B cell (primary cell): ENCODE measurements around the gene MT1B. TPM values are rescaled to one million over a fixed set of nuclear protein-coding genes. Genes with fewer than 3 reads are reported as not detected.

Experiments
- ATAC-seq: fragments of 200-7000 bp; cut with Tn5 transposase; one replicate; pipeline ENCODE4 v1.10.0; 2021; ENCODE audit warnings: low read depth, mild to moderate bottlenecking, moderate number of reproducible peaks, moderate library complexity
- CTCF ChIA-PET: fragments of 350-600 bp; sonication (Branson Sonifier 250); formaldehyde crosslinking; loops from one replicate; lab custom pipeline; 2021; ENCODE audit warnings: antibody characterized with exemption, inconsistent platforms; lab: Charles Lee
- POLR2A ChIA-PET: fragments of 350-600 bp; sonication (Branson Sonifier 250); formaldehyde crosslinking; loops from one replicate; lab custom pipeline; 2021; ENCODE audit warnings: antibody characterized with exemption; lab: Charles Lee
- DNase-seq: peaks from one replicate; pipeline ENCODE4 v3.0.0; 2013
- H2AFZ ChIP-seq: 2 replicates; pipeline ENCODE4 v1.6.1; 2012; ENCODE audit warnings: mild to moderate bottlenecking, low read depth, low read length; ENCODE audit not compliant: insufficient read depth, poor library complexity, severe bottlenecking
- H3K27ac ChIP-seq, 2 donors: 1 replicate in 1 of 2; 2 replicates in 1 of 2; pipeline ENCODE4 v1.5.1; 2012 to 2013; ENCODE audit warnings: low read length in 2 of 2, mild to moderate bottlenecking in 2 of 2, moderate library complexity in 1 of 2
- H3K27me3 ChIP-seq, 4 experiments: fragments of 200-600 bp in 1 of 4; sonication (generic) in 1 of 4; replicated peaks in 1 of 4; 1 replicate in 2 of 4; 2 replicates in 2 of 4; pipeline versions ENCODE4 v1.6.1 to v1.7.0; 2013 to 2016; ENCODE audit warnings: low read length in 3 of 4, mild to moderate bottlenecking in 2 of 4, mixed read lengths in 1 of 4, moderate library complexity in 1 of 4; ENCODE audit not compliant: insufficient read depth in 4 of 4, control insufficient read depth in 3 of 4; ENCODE audit errors: control extremely low read depth in 1 of 4
- H3K36me3 ChIP-seq, 2 experiments: replicated peaks in 1 of 2; 1 replicate in 1 of 2; 2 replicates in 1 of 2; pipeline versions ENCODE4 v1.6.1 to v1.7.1; 2013; ENCODE audit warnings: low read length in 1 of 2; ENCODE audit not compliant: insufficient read depth in 2 of 2, control insufficient read depth in 1 of 2; ENCODE audit errors: control extremely low read depth in 1 of 2, extremely low read depth in 1 of 2
- H3K4me1 ChIP-seq, 2 donors: fragments of 200-600 bp in 1 of 2; sonication (generic) in 1 of 2; 1 replicate in 1 of 2; 2 replicates in 1 of 2; pipeline versions ENCODE4 v1.5.1 to v1.6.1; 2013 to 2017; ENCODE audit warnings: low read length in 2 of 2; ENCODE audit not compliant: control insufficient read depth in 2 of 2, insufficient read depth in 2 of 2
- H3K4me2 ChIP-seq: replicated peaks from 2 replicates; pipeline ENCODE3; 2012; ENCODE audit warnings: mild to moderate bottlenecking, low read depth, low read length; ENCODE audit not compliant: poor library complexity, severe bottlenecking
- H3K4me3 ChIP-seq, 5 experiments: fragments of 200-600 bp in 1 of 5; sonication (generic) in 1 of 5; 1 replicate in 3 of 5; 2 replicates in 2 of 5; pipeline versions ENCODE4 v1.5.1 to v1.7.0; 2011 to 2016; ENCODE audit warnings: low read length in 4 of 5, mild to moderate bottlenecking in 4 of 5, low read depth in 2 of 5, control low read depth in 1 of 5, moderate library complexity in 1 of 5; ENCODE audit not compliant: insufficient read depth in 1 of 5; ENCODE audit errors: control extremely low read depth in 1 of 5, extremely low read depth in 1 of 5
- H3K79me2 ChIP-seq: fragments of 200-600 bp; sonication (generic); one replicate; pipeline ENCODE4 v1.6.0; 2016; ENCODE audit warnings: low read length; ENCODE audit not compliant: control insufficient read depth, insufficient read depth
- H3K9ac ChIP-seq: fragments of 200-600 bp; sonication (generic); 2 replicates; pipeline ENCODE4 v1.6.1; 2017; ENCODE audit warnings: mild to moderate bottlenecking, low read length, moderate library complexity
- H3K9me3 ChIP-seq, 3 donors: one replicate each; pipeline versions ENCODE4 v1.6.1 to v1.7.1; 2013; ENCODE audit warnings: low read length in 2 of 3; ENCODE audit not compliant: control insufficient read depth in 2 of 3, insufficient read depth in 1 of 3; ENCODE audit errors: control extremely low read depth in 1 of 3
- H4K20me1 ChIP-seq: 2 replicates; pipeline ENCODE4 v1.6.0; 2012; ENCODE audit warnings: mild to moderate bottlenecking, low read length; ENCODE audit not compliant: insufficient read depth, control insufficient read depth, poor library complexity, severe bottlenecking
- H3K27ac Mint-ChIP-seq: one replicate; pipeline ENCODE4 v1.8.0; 2021; ENCODE audit warnings: mixed read lengths
- H3K27me3 Mint-ChIP-seq: one replicate; pipeline ENCODE4 v1.8.0; 2021; ENCODE audit warnings: mixed read lengths
- H3K4me1 Mint-ChIP-seq: one replicate; pipeline ENCODE4 v1.8.0; 2021; ENCODE audit warnings: mixed read lengths
- H3K4me3 Mint-ChIP-seq: one replicate; pipeline ENCODE4 v1.8.0; 2021; ENCODE audit warnings: mixed read lengths
- H3K9me3 Mint-ChIP-seq: one replicate; pipeline ENCODE4 v1.8.0; 2022; ENCODE audit warnings: mixed read lengths; ENCODE audit not compliant: insufficient read depth
- CTCF ChIP-seq: fragments of 200-600 bp; IDR thresholded peaks from one replicate; pipeline ENCODE4 v1.8.0; 2022; ENCODE audit warnings: antibody characterized with exemption, mild to moderate bottlenecking
- EZH2 ChIP-seq: IDR thresholded peaks from 2 replicates; pipeline ENCODE4 v1.6.1; 2012; ENCODE audit warnings: borderline replicate concordance, low read depth, mild to moderate bottlenecking, moderate library complexity, low read length; ENCODE audit not compliant: insufficient read depth, poor library complexity, severe bottlenecking
- WGBS: methylation state at CpG from one replicate; pipeline ENCODE4 v1.1.5; 2013; ENCODE audit warnings: missing lambda C conversion rate; ENCODE audit not compliant: insufficient coverage; 5-methylcytosine and 5-hydroxymethylcytosine counted together
- intact Hi-C: fragments of 100-400 bp; cut with micrococcal nuclease; formaldehyde crosslinking; loops from one replicate; pipeline ENCODE4 v1.10.0; 2022
- polyA plus RNA-seq: library from polyadenylated mRNA; depleted of rRNA; stranded (reverse); fragments of >200 nt; gene quantifications from 2 replicates; pipeline ENCODE4 v1.2.3, GENCODE V29; 2012
- total RNA-seq, 2 donors: library from RNA; stranded (reverse); fragments of 120-200 nt in 1 of 2; gene quantifications; 1 replicate in 1 of 2; 2 replicates in 1 of 2; pipeline versions ENCODE4 v1.2.3 to v1.2.4, GENCODE V29; 2013 to 2022

MT1B gene
- total and polyA plus RNA-seq, 2 donors (not counting 1 experiment from before 2014, with no cell fraction given): not detected

DNA sequence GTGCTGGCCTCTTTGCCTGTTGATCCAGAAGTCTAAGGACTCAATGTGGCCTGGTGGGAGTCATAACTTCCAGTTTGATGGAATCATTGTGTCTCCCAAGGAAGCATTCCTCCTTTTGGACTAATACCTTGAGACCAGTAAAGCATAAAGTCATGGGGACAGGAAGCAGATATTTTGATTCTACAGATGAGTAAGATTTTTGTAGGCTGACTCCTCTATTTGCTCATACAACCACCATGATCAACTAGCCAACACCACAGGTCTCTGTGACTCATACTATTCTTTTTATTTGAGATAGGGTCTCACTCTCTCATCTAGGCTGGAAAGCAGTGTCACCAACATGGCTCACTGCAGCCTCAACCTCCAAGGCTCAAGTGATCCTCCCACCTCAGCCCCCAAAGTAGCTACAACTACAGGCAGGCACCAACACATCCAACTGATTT is 37.1 kb upstream of the MT1B start:
- TF ChIP-seq EZH2 (no peak), CTCF (no peak)
- CTCF ChIA-PET: no interaction called here
- no peak overlapping the region for H2AFZ ChIP-seq
- peaks cover 20 to 26% of the 10 kb centered on the region in 2 donors for H3K4me1 ChIP-seq
- Mint-ChIP-seq H3K9me3 (no peaks in the 10 kb centered on the region), H3K4me1 (peaks cover 27% of the 10 kb centered on the region), H3K4me3 (no peak overlapping the region), H3K27ac (no peak overlapping the region), H3K27me3 (peaks cover 29% of the 10 kb centered on the region)
- no peak overlapping the region for H3K27ac ChIP-seq
- peaks cover 0 to 31% (median 15%) of the 10 kb centered on the region in 4 experiments for H3K27me3 ChIP-seq
- POLR2A ChIA-PET: no interaction called here
- no peak overlapping the region for H3K4me2 ChIP-seq
- intact Hi-C loops: no loop called here
- H3K36me3 ChIP-seq: no peaks in the 10 kb centered on the region
- H4K20me1 ChIP-seq: no peaks in the 10 kb centered on the region
- DNase-seq (no peak), ATAC-seq (no peak)
- no peaks in the 10 kb centered on the region for H3K79me2 ChIP-seq
- H3K4me3 ChIP-seq: no peak overlapping the region
- no peak overlapping the region for H3K9ac ChIP-seq
- H3K9me3 ChIP-seq: no peaks in the 10 kb centered on the region

DNA sequence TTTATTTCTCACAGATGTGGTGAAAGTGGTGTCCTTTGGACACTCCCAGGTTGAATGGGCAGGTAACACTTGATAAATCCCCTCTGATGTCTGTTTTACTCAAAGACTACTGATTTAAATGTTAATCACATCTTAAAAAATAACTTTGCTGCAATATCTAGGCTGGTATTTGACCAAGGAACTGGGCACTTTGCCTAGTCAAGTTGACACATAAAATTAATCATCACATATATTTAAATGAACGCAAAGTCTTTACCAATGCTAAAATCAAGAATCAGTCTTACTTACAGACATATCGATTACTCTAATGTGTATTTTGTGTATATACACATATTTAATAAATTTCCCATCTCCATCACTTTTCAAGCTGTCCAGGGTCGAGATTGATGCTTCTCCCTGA is 36.3 kb upstream of the MT1B start:
- H3K27ac Mint-ChIP-seq: no peak overlapping the region
- H2AFZ ChIP-seq: no peak overlapping the region
- ChIA-PET CTCF (interaction anchor here (0.6 kb wide), 1 partner anchor 101 kb away, joined by 3 read pairs; no protein-coding TSS in a partner anchor), POLR2A (no interaction called here)
- peaks cover 0 to 33% (median 17%) of the 10 kb centered on the region in 4 experiments for H3K27me3 ChIP-seq
- H3K9ac ChIP-seq: no peak overlapping the region
- 83% methylated on average over 1 of the region's 3 CpGs for WGBS
- H3K4me1 ChIP-seq: peaks cover 15 to 18% of the 10 kb centered on the region in 2 donors
- no peak for ATAC-seq
- peaks cover 21% of the 10 kb centered on the region for H3K4me1 Mint-ChIP-seq
- H3K79me2 ChIP-seq: no peaks in the 10 kb centered on the region
- H3K27ac ChIP-seq: no peak overlapping the region
- H3K4me3 ChIP-seq: no peak overlapping the region
- intact Hi-C loops: no loop called here
- H3K4me3 Mint-ChIP-seq: no peak overlapping the region
- no peak for DNase-seq
- no peaks in the 10 kb centered on the region for H3K9me3 ChIP-seq
- no peak overlapping the region for H3K4me2 ChIP-seq
- no peaks in the 10 kb centered on the region for H3K36me3 ChIP-seq
- peaks cover 34% of the 10 kb centered on the region for H3K27me3 Mint-ChIP-seq
- H3K9me3 Mint-ChIP-seq: no peaks in the 10 kb centered on the region
- no peaks in the 10 kb centered on the region for H4K20me1 ChIP-seq
- no peak for TF ChIP-seq CTCF
- no peak for TF ChIP-seq EZH2
